GM21786 (cell line): ENCODE measurements around the gene SERPING1.

Experiments used
- ATAC-seq: cut with Tn5 transposase; IDR thresholded peaks from one replicate; pipeline ENCODE4 v1.9.1; 2021; ENCODE audit not compliant: unreplicated experiment

The SERPING1 gene

DNA sequence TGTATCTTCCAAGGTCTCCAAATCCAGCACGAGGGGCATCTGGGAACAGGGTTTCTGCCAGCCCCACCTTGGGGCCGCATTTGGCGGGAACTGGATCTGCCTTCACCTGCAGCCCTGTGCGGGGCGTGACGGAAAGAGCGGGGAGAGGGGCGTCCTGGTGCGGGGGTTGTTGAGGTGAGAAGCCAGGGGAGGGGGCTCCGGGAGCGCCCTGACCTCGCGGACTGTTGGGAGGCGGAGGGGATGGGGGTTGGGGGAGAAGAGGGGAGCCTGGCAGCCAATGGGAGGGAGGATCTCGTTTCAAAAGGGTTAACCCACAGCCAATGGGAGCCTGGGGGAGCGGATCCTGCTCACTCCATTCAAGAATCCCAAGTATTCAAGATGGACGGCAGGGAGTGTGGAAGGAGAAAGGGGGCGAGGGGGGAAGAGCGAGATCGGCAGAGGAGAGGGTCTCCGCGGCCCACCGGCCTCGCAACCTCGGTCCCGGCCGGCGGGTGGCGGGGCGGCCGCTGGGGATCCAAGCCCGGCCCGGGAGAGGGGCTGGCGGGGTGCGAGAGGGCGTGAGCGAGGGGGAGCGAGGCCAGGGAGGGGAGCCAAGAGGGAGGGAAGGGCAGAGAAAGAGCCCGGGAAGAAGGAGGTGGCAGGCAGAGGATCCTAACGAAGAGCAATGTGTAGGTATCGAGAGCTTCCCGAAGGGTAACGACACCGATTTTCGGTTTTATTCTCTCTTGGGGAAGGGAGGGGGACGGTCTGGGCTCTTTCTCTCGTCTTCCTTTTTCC lies 40.7 kb downstream of the SERPING1 start:
- peak; percentile 54 for ATAC-seq

DNA sequence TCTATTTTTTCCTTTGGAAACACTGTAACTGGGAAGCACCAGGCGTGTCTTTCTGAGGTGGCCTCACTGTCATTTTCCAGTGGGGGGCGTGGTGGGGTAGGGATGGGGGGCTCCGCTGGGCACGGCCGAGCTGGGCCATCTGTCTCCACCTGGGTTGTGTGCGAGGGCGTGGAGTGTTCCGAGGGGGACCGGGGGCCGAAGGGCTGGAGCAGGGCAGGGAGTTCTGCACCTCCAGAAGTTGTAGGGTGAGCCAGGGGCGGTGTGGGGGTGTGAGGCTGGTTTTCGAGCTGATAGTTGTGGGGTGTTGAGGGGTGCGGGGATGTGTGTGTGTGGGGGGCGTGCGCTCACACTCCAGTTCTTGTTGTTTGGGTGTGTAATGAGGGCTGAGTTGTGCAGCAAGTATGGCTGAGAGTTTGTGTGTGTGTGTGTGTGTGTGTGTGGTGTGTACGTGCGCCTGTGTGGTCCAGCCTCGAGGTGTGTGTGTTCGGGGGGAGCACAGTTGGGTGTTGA lies 41.4 kb downstream of the SERPING1 start:
- no peak for ATAC-seq

DNA sequence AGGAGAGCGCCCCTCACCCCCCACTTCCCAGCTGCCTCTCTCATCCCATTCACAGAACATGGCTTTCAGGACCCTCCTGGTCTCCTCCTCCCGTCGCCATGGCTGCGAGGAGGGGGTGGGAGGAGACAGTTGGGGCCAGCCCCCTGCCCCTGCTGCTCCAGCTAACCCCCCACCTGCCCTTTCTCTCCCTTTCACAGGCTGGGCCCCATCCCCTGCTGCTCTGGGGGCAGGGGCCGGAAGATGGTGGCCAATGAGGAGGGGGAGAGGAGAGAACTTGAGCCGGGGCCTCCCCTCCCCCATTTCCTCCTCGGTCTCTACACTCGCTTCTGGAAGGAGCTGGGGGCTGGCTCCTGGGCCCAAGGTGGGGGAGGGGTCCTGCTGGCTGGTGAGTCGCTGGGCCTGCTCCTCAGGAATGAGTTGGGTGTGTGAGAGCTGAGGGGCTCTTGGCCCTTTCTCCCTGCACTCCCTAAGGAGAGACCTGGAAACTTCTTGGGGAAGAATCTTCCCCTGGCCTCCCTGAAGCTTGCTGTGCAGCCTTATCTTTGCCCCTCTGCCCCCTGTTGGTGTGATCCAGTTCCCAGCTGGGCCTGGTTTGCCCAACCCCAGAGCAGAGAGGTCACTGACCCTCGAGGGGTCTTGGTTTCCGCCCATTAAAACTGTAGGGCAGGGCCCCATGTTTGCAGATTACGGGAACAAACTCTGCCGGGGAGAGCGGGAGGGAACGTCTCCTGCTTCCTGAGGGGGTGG lies 42.0 kb downstream of the SERPING1 start:
- no peak for ATAC-seq

GRCh38 chr11:57640068-57640800 lies 42.7 kb downstream of the SERPING1 start:
- no peak for ATAC-seq

- no peak for ATAC-seq
Observed at GRCh38 chr11:57641011-57641807, 43.7 kb downstream of the SERPING1 start.

GRCh38 chr11:57643802-57644201 lies 46.3 kb downstream of the SERPING1 start:
- ATAC-seq, result no peak

- peak; percentile 46 for ATAC-seq
Observed at GRCh38 chr11:57644748-57645688, 47.5 kb downstream of the SERPING1 start.

DNA sequence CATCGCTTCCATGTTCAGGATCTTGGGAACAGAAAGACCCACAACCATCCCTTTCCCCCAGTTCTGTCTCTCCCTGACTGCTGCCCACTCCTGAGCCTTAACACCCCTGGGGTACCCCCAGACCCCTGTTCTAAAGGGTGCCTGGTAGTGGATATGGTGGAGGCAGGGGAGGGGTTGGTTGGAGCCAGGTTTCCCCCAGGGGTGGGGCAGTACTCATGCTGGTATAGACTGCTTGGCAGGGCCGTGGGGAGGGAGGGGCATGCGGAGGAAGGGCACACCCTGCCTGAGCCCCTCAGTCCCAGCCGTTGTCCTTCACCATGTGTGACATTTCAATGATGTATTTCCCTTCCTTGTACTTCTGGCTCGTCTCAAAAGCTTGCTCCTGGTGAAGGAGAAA lies 48.2 kb downstream of the SERPING1 start:
- ATAC-seq, result no peak

DNA sequence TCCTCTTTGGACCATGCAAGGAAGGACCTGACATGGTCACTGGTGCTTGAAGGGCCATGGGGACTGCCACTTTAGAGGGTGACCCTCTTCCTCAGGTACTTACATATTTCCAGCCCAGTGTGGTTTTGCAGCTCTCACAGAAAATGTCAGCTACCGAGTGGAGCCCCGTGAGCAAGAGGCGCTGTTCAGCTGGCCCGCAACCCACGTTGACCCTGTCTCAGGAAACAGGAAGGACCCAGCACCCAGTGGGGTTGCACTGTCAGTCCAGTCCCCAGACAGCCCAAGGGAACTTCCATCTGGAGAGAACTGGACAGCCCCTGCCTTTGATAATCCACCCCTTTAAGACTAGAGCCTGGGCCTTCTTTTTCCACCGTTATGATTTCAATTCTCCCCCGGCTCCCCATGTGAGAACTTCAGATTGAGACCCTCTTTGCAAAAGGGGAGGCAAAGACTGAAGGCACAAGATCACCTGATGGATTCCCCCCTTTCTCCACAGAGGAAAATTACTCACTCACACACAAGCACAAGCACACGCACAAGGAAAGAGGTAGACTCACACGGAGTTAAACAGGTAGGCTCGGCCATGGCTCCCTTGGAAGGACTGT lies 48.8 kb downstream of the SERPING1 start:
- ATAC-seq, result no peak

DNA sequence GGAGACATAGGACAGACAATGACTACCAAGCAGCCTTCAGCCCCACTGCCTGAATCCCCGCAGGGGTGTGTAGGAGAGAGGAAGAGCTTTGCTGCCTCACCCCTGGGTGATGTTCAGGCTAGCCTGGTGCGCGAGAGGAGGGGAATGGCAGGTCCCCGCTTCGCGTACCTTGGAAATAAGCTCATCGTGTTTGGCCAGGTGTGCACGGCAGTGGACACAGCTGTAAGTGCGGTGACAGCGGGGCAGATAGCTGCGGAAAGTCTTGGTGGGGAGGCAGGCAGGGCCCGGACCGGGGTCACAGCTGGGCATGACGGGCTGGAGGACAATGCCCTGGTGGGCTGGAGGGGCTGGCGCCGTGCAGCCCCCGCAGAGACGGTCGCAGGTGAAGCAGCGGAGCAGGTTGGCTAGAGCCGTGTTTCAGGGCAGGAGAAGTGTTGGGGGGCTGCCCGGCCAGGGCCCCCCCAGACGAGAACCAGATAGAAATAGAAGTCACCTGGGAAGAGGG lies 49.4 kb downstream of the SERPING1 start:
- ATAC-seq, result no peak

- ATAC-seq, result no peak
Observed at GRCh38 chr11:57647372-57647771, 49.9 kb downstream of the SERPING1 start.

DNA sequence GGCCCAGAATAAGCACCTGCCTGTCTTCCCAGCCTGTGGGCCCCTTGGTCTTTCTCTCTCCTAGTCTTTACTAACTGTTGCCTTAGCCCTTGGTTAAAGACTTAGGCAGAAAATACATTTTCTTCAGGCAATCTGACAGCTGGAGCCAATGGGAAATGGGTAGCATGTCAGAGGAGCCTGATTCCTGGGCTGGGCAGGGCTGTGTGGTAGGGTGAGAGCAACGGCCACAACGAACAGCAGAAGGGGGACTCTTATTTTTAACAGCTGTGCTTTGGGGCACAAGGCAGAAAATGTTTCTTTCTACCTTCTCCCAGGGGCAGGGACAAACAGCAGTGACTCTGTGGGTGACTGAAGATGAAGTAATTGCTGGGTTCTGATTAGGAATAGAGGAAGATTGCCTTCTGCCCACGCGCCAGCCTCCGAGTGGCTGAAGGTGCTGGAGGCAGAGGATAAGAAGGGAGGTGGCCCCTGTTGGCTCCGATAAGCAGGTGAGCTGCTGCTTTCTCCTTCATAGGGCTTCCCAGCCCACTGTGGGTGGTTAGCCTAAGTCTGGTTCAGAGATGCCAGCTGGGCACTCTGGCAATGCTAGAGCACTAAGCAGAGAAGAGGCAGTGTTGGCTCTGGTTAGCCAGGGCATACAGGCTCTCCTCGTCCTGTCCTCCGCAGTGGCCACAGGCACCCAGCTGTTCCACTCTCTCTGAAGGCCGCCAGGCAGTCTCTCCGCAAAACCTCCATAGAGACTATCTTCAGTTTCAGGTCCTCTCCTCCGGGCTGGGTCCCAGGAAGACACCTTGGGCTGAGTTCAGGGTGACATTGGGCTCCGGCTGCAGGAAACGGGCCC lies 50.7 kb downstream of the SERPING1 start:
- no peak for ATAC-seq

DNA sequence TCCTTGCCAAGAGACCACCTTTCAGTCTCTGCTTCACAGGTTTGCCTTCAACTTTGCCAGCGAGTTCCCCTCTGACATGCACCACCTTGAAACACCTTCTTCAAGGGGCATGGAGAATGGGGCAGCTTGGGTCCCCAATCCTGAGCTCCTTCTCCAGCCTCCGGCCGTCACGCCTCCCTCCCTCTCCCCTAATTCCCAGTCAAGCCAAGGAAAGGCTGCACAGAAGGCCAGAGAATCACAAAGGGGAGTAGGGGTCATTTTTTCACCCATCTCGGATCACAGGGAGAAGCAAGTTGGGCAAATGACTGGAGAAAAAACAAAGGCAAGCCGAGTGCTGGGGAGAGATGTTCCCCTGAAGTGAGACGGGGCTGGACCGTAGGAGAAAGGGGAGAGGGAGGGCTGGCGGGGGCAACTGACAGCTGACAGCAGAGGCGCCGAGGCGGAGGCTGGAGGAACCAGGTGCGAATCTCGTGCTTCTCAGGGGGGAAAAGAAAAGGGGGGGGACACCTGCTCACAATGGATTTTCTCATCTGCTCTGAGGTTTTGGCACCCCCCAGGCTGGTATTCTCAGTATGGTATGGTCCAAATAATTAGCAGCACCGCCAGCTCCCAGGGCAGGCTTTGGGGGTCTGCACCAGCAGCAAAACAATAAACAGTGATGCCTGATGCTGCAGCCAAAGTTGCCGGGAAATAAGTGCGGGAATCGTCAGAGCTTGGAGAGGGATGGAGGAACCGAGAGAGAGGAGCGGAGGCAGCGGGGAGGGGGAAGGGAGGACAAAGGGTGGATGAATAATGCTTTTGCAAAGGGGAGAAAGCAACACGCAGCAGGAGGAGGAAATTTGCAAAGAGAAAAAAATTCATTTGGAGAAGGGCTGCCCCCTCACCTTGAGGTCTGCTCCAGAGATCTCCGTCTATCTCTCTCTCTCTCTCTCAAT lies 51.6 kb downstream of the SERPING1 start:
- ATAC-seq, result no peak

GRCh38 chr11:57649826-57650738 lies 52.6 kb downstream of the SERPING1 start, which contains the start of gene YPEL4:
Gene YPEL4, minus strand, starts transcription at chr11:57649912. Its CDS starts 2,805 bp downstream, at chr11:57647107.
- no peak for ATAC-seq

DNA sequence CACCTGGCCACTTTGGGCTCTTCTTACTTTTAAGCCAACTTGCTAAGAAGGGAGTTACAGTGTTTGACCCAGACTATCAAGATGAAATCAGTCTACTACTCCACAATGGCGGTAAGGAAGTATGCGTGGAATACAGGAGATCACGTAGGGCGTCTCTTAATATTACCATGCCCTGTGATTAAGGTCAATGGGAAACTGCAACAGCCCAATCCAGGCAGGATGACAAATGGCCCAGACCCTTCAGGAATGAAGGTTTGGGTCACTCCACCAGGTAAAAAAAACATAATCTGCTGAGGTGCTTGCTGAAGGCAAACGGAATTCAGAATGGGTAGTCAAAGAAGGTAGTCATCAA lies 53.2 kb downstream of the SERPING1 start:
- no peak for ATAC-seq

DNA sequence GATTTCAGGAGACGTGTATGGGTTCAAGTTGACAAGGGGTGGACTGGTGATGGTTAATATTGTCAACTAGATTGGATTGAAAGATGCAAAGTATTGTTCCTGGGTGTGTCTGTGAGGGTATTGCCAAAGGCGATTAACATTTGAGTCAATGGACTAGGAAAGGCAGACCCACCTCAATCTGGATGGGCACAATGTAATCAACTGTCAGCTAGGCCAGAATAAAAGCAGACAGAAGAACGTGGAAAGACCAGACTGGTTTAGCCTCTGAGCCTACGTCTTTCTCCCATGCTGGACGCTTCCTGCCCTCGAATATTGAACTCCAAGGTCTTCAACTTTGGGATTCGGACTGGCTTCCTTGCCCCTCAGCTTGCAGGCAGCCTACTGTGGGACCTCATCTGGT lies 53.9 kb downstream of the SERPING1 start:
- no peak for ATAC-seq
